H9 (cell line): ENCODE measurements around the gene ZFP36. TPM values are rescaled to one million over a fixed set of nuclear protein-coding genes. Genes with fewer than 3 reads are reported as not detected.

ENCODE experiments used
- DNase-seq: peaks from one replicate; pipeline ENCODE4 v3.0.0-alpha.2; 2017
- H2AFZ ChIP-seq: one replicate; pipeline ENCODE4 v1.6.1; 2013; ENCODE audit warnings: mild to moderate bottlenecking, low read length, control low read depth, moderate library complexity
- H2AK5ac ChIP-seq: 2 replicates; pipeline ENCODE4 v1.6.1; 2013; ENCODE audit warnings: low read length, control low read depth, mixed read lengths; ENCODE audit not compliant: insufficient read length
- H2BK120ac ChIP-seq: one replicate; pipeline ENCODE4 v1.6.1; 2013; ENCODE audit warnings: low read depth, mild to moderate bottlenecking, low read length, control low read depth, inconsistent platforms; ENCODE audit not compliant: poor library complexity, severe bottlenecking
- H2BK12ac ChIP-seq: 2 replicates; pipeline ENCODE4 v1.6.1; 2013; ENCODE audit warnings: low read length, control low read depth, mixed read lengths, low read depth; ENCODE audit not compliant: insufficient read length
- H2BK15ac ChIP-seq: 2 replicates; pipeline ENCODE4 v1.6.1; 2013; ENCODE audit warnings: low read depth, low read length, control low read depth
- H2BK20ac ChIP-seq: one replicate; pipeline ENCODE4 v1.6.1; 2013; ENCODE audit warnings: low read depth, mild to moderate bottlenecking, low read length, control low read depth, inconsistent platforms; ENCODE audit not compliant: poor library complexity, severe bottlenecking
- H2BK5ac ChIP-seq: 2 replicates; pipeline ENCODE4 v1.6.1; 2013; ENCODE audit warnings: low read length, control low read depth, mixed read lengths; ENCODE audit not compliant: insufficient read length
- H3K14ac ChIP-seq: 2 replicates; pipeline ENCODE4 v1.6.1; 2013; ENCODE audit warnings: low read length, control low read depth; ENCODE audit not compliant: insufficient read depth
- H3K18ac ChIP-seq: 2 replicates; pipeline ENCODE4 v1.6.1; 2013; ENCODE audit warnings: low read depth, mild to moderate bottlenecking, mixed read lengths, low read length, control low read depth; ENCODE audit not compliant: insufficient read length
- H3K23ac ChIP-seq: 2 replicates; pipeline ENCODE4 v1.6.1; 2013; ENCODE audit warnings: low read length, control low read depth, mixed read lengths, low read depth; ENCODE audit not compliant: insufficient read length
- H3K23me2 ChIP-seq: 2 replicates; pipeline ENCODE4 v1.6.1; 2013; ENCODE audit warnings: low read depth, mild to moderate bottlenecking, mixed read lengths, low read length, control low read depth; ENCODE audit not compliant: insufficient read length, poor library complexity, severe bottlenecking
- H3K27ac ChIP-seq: 2 replicates; pipeline ENCODE4 v1.5.1; 2013; ENCODE audit warnings: low read length, control low read depth, mixed read lengths, low read depth; ENCODE audit not compliant: insufficient read length
- H3K27me3 ChIP-seq: 2 replicates; pipeline ENCODE4 v1.6.1; 2013; ENCODE audit warnings: low read length, control low read depth, inconsistent platforms; ENCODE audit not compliant: insufficient read depth
- H3K4ac ChIP-seq: 2 replicates; pipeline ENCODE4 v1.6.1; 2013; ENCODE audit warnings: low read depth, mild to moderate bottlenecking, control low read depth, inconsistent platforms, low read length, moderate library complexity
- H3K4me1 ChIP-seq: 2 replicates; pipeline ENCODE4 v1.6.1; 2013; ENCODE audit warnings: low read length, control low read depth, inconsistent platforms; ENCODE audit not compliant: insufficient read depth
- H3K4me2 ChIP-seq: 2 replicates; pipeline ENCODE4 v1.6.1; 2013; ENCODE audit warnings: low read length, control low read depth, mixed read lengths; ENCODE audit not compliant: insufficient read length, insufficient read depth
- H3K56ac ChIP-seq: 2 replicates; pipeline ENCODE4 v1.6.1; 2013; ENCODE audit warnings: low read depth, mild to moderate bottlenecking, mixed read lengths, low read length, control low read depth; ENCODE audit not compliant: insufficient read length
- H3K79me1 ChIP-seq: 2 replicates; pipeline ENCODE4 v1.6.1; 2013; ENCODE audit warnings: low read depth, mild to moderate bottlenecking, moderate library complexity, low read length, control low read depth, inconsistent platforms; ENCODE audit not compliant: insufficient read depth, poor library complexity, severe bottlenecking
- H3K79me2 ChIP-seq: 2 replicates; pipeline ENCODE4 v1.6.1; 2013; ENCODE audit warnings: low read length, control low read depth, inconsistent platforms; ENCODE audit not compliant: insufficient read depth
- H3K9ac ChIP-seq: 2 replicates; pipeline ENCODE4 v1.6.1; 2013; ENCODE audit warnings: low read length, control low read depth, mixed read lengths; ENCODE audit not compliant: insufficient read length; ENCODE audit errors: extremely low read depth
- H3K9me3 ChIP-seq: one replicate; pipeline ENCODE4 v1.6.1; 2013; ENCODE audit warnings: low read depth, low read length, inconsistent platforms; ENCODE audit not compliant: control insufficient read depth
- H3T11ph ChIP-seq: one replicate; pipeline ENCODE4 v1.6.1; 2013; ENCODE audit warnings: mild to moderate bottlenecking, low read length, control low read depth, inconsistent platforms
- H4K20me1 ChIP-seq: one replicate; pipeline ENCODE4 v1.6.1; 2013; ENCODE audit not compliant: control insufficient read depth, insufficient read length, insufficient read depth
- H4K5ac ChIP-seq: 2 replicates; pipeline ENCODE4 v1.6.1; 2013; ENCODE audit warnings: low read depth, mild to moderate bottlenecking, mixed read lengths, low read length, control low read depth; ENCODE audit not compliant: insufficient read length
- H4K8ac ChIP-seq: replicated peaks from 2 replicates; pipeline ENCODE4 v1.6.1; 2013; ENCODE audit warnings: low read length, control low read depth, mixed read lengths, low read depth; ENCODE audit not compliant: insufficient read length
- H4K91ac ChIP-seq: 2 replicates; pipeline ENCODE4 v1.6.1; 2013; ENCODE audit warnings: low read depth, mild to moderate bottlenecking, moderate library complexity, mixed read lengths, low read length, control low read depth; ENCODE audit not compliant: insufficient read length
- H3K27ac Mint-ChIP-seq, 3 experiments: 2 replicates in 2 of 3; 3 replicates in 1 of 3; pipeline ENCODE4 v1.8.0; 2020 to 2021; ENCODE audit warnings: mixed read lengths in 3 of 3, mild to moderate bottlenecking in 1 of 3, moderate library complexity in 1 of 3
- H3K27me3 Mint-ChIP-seq: 2 replicates; pipeline ENCODE4 v1.8.0; 2021; ENCODE audit warnings: low read depth, mild to moderate bottlenecking, moderate library complexity, mixed read lengths
- H3K36me3 Mint-ChIP-seq, 3 experiments: 2 replicates in 2 of 3; 3 replicates in 1 of 3; pipeline ENCODE4 v1.8.0; 2020 to 2021; ENCODE audit warnings: low read depth in 3 of 3, mixed read lengths in 3 of 3; ENCODE audit not compliant: insufficient read depth in 1 of 3
- H3K4me1 Mint-ChIP-seq, 2 experiments: 2 replicates each; pipeline ENCODE4 v1.8.0; 2020; ENCODE audit warnings: mixed read lengths in 2 of 2
- H3K4me3 Mint-ChIP-seq, 2 experiments: 2 replicates in 1 of 2; 3 replicates in 1 of 2; pipeline ENCODE4 v1.8.0; 2020 to 2021; ENCODE audit warnings: mild to moderate bottlenecking in 2 of 2, mixed read lengths in 2 of 2, moderate library complexity in 1 of 2
- H3K9me3 Mint-ChIP-seq, 2 experiments: 2 replicates in 1 of 2; 3 replicates in 1 of 2; pipeline ENCODE4 v1.8.0; 2020; ENCODE audit warnings: mild to moderate bottlenecking in 2 of 2, mixed read lengths in 2 of 2, moderate library complexity in 1 of 2
- WGBS: extraction: QIAGEN DNeasy Blood & Tissue Kit; methylation state at CpG from one replicate; pipeline ENCODE4 v1.1.7; 2013; ENCODE audit warnings: missing lambda C conversion rate, low lambda C conversion rate, mixed read lengths; ENCODE audit not compliant: insufficient read length; ENCODE audit errors: extremely low coverage; 5-methylcytosine and 5-hydroxymethylcytosine counted together
- total RNA-seq: library from RNA; stranded (reverse); gene quantifications from 2 replicates; pipeline ENCODE4 v1.2.1, GENCODE V29; 2021
- TF ChIP-seq, protein P1 (sequence below): fragments of 200-600 bp; sonication (generic); conservative IDR thresholded peaks from 3 replicates; pipeline ENCODE4 v1.8.0; 2021; ENCODE audit warnings: antibody characterized with exemption, mild to moderate bottlenecking

ZFP36 gene
- total RNA-seq, 1 experiment from 2014 or later, result 14.6 TPM

DNA sequence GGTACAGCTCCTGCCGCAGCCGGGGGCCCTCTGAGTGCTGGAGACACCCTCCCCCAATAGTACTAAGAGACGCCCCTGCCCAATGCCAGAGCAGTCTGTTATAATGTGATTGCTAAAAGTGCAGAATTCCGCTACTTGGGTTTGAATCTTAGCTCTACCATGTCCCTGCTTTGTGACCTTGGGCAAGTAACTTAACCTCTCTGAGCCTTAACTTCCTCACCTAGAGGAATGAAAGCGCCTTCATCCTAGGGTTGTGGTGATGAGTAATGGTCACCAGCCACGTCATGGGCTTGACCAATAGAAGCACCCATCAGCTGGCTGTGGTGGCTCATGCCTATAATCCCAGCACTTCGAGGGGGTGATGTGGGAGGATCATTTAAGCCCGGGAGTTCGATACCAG, 12.4 kb downstream of the ZFP36 start:
- no peaks in the 10 kb centered on the region for H3K27me3 Mint-ChIP-seq
- H3K36me3 Mint-ChIP-seq, result peaks cover 27 to 86% (median 69%) of the 10 kb centered on the region in 3 experiments
- no peak overlapping the region for H4K5ac ChIP-seq
- H2BK20ac ChIP-seq, result no peak overlapping the region
- no peak overlapping the region for H2BK12ac ChIP-seq
- H3K4ac ChIP-seq, result no peak overlapping the region
- H3K27ac ChIP-seq, result no peak overlapping the region
- no peak overlapping the region for H3T11ph ChIP-seq
- H4K8ac ChIP-seq, result no peak overlapping the region
- H3K9me3 Mint-ChIP-seq, result no peaks in the 10 kb centered on the region
- no peak overlapping the region for H3K56ac ChIP-seq
- no peaks in the 10 kb centered on the region for H4K20me1 ChIP-seq
- no CpG with 5 or more reads among the region's 9 CpGs for WGBS
- H2BK15ac ChIP-seq, result no peak overlapping the region
- no peak overlapping the region for H2BK120ac ChIP-seq
- no peak overlapping the region for H2BK5ac ChIP-seq
- H3K9me3 ChIP-seq, result no peaks in the 10 kb centered on the region
- no peak overlapping the region for H3K23ac ChIP-seq
- no peak overlapping the region for H2AFZ ChIP-seq
- H3K4me1 Mint-ChIP-seq, result peaks cover 12 to 17% of the 10 kb centered on the region in 2 experiments
- TF ChIP-seq, protein P1, sequence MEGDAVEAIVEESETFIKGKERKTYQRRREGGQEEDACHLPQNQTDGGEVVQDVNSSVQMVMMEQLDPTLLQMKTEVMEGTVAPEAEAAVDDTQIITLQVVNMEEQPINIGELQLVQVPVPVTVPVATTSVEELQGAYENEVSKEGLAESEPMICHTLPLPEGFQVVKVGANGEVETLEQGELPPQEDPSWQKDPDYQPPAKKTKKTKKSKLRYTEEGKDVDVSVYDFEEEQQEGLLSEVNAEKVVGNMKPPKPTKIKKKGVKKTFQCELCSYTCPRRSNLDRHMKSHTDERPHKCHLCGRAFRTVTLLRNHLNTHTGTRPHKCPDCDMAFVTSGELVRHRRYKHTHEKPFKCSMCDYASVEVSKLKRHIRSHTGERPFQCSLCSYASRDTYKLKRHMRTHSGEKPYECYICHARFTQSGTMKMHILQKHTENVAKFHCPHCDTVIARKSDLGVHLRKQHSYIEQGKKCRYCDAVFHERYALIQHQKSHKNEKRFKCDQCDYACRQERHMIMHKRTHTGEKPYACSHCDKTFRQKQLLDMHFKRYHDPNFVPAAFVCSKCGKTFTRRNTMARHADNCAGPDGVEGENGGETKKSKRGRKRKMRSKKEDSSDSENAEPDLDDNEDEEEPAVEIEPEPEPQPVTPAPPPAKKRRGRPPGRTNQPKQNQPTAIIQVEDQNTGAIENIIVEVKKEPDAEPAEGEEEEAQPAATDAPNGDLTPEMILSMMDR, result no peak
- peak overlapping the region in 1 of 2 experiments; percentile 57; a peak in 1 of 5 replicates for H3K4me3 Mint-ChIP-seq
- H3K4me1 ChIP-seq, result no peaks in the 10 kb centered on the region
- no peak overlapping the region for H3K9ac ChIP-seq
- no peak overlapping the region for H4K91ac ChIP-seq
- DNase-seq, result no peak
- peaks cover 6% of the 10 kb centered on the region for H3K79me1 ChIP-seq
- H3K4me2 ChIP-seq, result no peak overlapping the region
- no peaks in the 10 kb centered on the region for H3K27me3 ChIP-seq
- no peak overlapping the region for H3K14ac ChIP-seq
- H3K27ac Mint-ChIP-seq, result no peak overlapping the region
- peaks cover 3% of the 10 kb centered on the region for H3K23me2 ChIP-seq
- H3K18ac ChIP-seq, result no peak overlapping the region
- H2AK5ac ChIP-seq, result no peak overlapping the region
- peaks cover 6% of the 10 kb centered on the region; the same call in 1 of the 2 replicates for H3K79me2 ChIP-seq
